Activated CD8-positive, alpha-beta T cell treated with anti-CD3 and anti-CD28 coated beads for 36 hours (primary cell): ENCODE measurements around the gene DENND5B. TPM values are rescaled to one million over a fixed set of nuclear protein-coding genes. Genes with fewer than 3 reads are reported as not detected.

Source experiments
- ATAC-seq: fragments of 200-7000 bp; cut with Tn5 transposase; one replicate; pipeline ENCODE4 v1.10.0; 2021; ENCODE audit warnings: mild to moderate bottlenecking, moderate library complexity
- CTCF ChIA-PET: fragments of 350-600 bp; sonication (Branson Sonifier 250); formaldehyde crosslinking; loops from one replicate; lab custom pipeline; 2021; ENCODE audit warnings: antibody characterized with exemption; lab: Charles Lee
- POLR2A ChIA-PET: fragments of 350-600 bp; sonication (Branson Sonifier 250); formaldehyde crosslinking; loops from one replicate; lab custom pipeline; 2021; ENCODE audit warnings: antibody characterized with exemption; lab: Charles Lee
- DNase-seq: peaks from one replicate; pipeline ENCODE4 v3.0.0-alpha.2; 2020
- H3K27ac Mint-ChIP-seq: one replicate; pipeline ENCODE4 v1.8.0; 2021; ENCODE audit warnings: mild to moderate bottlenecking, mixed read lengths
- H3K27me3 Mint-ChIP-seq: one replicate; pipeline ENCODE4 v1.8.0; 2021; ENCODE audit warnings: mixed read lengths
- H3K36me3 Mint-ChIP-seq: one replicate; pipeline ENCODE4 v1.8.0; 2021; ENCODE audit warnings: low read depth, mixed read lengths
- H3K4me1 Mint-ChIP-seq: one replicate; pipeline ENCODE4 v1.8.0; 2021; ENCODE audit warnings: low read depth, mixed read lengths
- H3K4me3 Mint-ChIP-seq: one replicate; pipeline ENCODE4 v1.8.0; 2021; ENCODE audit warnings: mild to moderate bottlenecking, moderate library complexity, mixed read lengths
- H3K9me3 Mint-ChIP-seq: one replicate; pipeline ENCODE4 v1.8.0; 2021; ENCODE audit warnings: mixed read lengths
- intact Hi-C: fragments of 100-400 bp; cut with micrococcal nuclease; formaldehyde crosslinking; loops from one replicate; pipeline ENCODE4 v1.10.0; 2022
- total RNA-seq, 2 experiments: library from RNA; stranded (reverse); gene quantifications; one replicate each; pipeline ENCODE4 v1.2.3, GENCODE V29; 2021
- TF ChIP-seq, protein P1 (sequence below): fragments of 200-600 bp; IDR thresholded peaks from one replicate; pipeline ENCODE4 v1.8.0; 2022; ENCODE audit warnings: antibody characterized with exemption, mild to moderate bottlenecking

DENND5B gene
- total RNA-seq, 2 experiments from 2014 or later: 0.31 to 0.43 TPM

DNA sequence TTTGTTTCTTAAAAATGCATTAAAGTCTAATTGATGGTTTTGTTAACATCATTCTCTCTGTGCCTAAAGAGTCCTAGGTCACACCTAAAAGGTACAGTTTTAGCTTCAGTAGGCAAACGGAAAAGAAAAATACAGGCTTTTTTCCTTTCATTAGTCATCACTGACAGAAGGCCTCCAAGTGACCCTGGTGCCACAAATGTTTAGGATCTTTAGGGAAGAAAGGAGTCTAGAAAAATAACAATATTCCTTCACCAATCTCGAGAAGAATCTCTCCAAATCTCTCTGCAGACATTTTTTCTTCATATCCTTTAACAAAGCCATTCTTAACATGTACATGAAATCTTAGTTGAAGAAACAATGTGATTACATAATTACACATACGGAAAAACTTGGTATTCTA is 2.0 kb downstream of the DENND5B start:
- no peak for DNase-seq
- CTCF ChIA-PET: no interaction called here
- H3K27ac Mint-ChIP-seq: no peak overlapping the region
- peaks cover 10% of the 10 kb centered on the region for H3K4me1 Mint-ChIP-seq
- H3K9me3 Mint-ChIP-seq: peaks cover 4% of the 10 kb centered on the region
- no peak overlapping the region for H3K4me3 Mint-ChIP-seq
- ATAC-seq: no peak
- TF ChIP-seq, protein P1, sequence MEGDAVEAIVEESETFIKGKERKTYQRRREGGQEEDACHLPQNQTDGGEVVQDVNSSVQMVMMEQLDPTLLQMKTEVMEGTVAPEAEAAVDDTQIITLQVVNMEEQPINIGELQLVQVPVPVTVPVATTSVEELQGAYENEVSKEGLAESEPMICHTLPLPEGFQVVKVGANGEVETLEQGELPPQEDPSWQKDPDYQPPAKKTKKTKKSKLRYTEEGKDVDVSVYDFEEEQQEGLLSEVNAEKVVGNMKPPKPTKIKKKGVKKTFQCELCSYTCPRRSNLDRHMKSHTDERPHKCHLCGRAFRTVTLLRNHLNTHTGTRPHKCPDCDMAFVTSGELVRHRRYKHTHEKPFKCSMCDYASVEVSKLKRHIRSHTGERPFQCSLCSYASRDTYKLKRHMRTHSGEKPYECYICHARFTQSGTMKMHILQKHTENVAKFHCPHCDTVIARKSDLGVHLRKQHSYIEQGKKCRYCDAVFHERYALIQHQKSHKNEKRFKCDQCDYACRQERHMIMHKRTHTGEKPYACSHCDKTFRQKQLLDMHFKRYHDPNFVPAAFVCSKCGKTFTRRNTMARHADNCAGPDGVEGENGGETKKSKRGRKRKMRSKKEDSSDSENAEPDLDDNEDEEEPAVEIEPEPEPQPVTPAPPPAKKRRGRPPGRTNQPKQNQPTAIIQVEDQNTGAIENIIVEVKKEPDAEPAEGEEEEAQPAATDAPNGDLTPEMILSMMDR: no peak
- peaks cover 44% of the 10 kb centered on the region for H3K27me3 Mint-ChIP-seq
- intact Hi-C loops: no loop called here
- POLR2A ChIA-PET: no interaction called here
- H3K36me3 Mint-ChIP-seq: no peaks in the 10 kb centered on the region

DNA sequence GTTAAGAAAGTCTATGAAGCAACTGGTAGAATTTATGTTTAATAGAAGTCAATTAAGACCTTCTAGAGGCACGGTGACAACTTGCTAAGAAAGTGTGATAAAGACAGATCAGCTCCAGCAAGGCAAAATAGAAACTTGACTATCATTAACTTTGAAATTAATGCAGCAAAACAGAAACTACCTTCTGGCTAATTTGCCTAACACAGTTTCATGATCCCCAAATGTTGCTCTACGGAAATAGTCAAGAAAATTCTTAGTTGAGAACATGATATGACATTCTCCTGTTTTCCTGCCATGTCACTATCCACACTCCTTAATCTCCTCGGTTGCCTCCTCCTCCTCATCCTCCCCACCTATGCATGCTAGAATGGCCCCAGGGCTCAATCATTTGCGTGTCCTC is 4.2 kb downstream of the DENND5B start:
- TF ChIP-seq, protein P1: no peak
- POLR2A ChIA-PET: no interaction called here

DNA sequence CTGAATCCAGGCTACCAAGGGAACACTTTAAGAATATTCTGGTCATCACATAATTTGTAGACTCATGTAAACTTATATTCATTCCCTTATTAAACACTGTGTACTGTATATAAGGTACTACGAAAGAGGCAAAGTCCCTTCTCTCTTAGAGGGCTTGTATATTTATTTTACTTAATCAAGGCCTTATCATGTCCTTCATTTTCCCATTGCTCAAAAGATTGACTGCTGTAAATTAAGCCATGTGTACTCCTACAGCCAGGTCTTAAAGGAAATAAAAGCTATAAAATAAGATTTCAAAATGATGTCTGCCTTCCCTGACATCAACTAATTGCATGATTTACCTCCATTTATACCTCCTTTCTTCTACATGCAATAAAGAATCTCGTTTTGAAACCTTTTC is 5.0 kb downstream of the DENND5B start:
- peaks cover 4% of the 10 kb centered on the region for H3K4me1 Mint-ChIP-seq
- ChIA-PET CTCF (no interaction called here), POLR2A (interaction anchor here (0.5 kb wide), 1 partner anchor 624 kb away, joined by 3 read pairs; no protein-coding TSS in a partner anchor)
- DNase-seq (no peak), ATAC-seq (no peak)
- no peak overlapping the region for H3K27ac Mint-ChIP-seq
- intact Hi-C loops: no loop called here
- TF ChIP-seq, protein P1: no peak
- peaks cover 31% of the 10 kb centered on the region for H3K27me3 Mint-ChIP-seq
- H3K36me3 Mint-ChIP-seq: no peaks in the 10 kb centered on the region
- no peak overlapping the region for H3K4me3 Mint-ChIP-seq
- peaks cover 4% of the 10 kb centered on the region for H3K9me3 Mint-ChIP-seq

More for the DNA sequence above, 4.2 kb downstream of the DENND5B start:
- Mint-ChIP-seq H3K4me1 (peaks cover 9% of the 10 kb centered on the region), H3K36me3 (no peaks in the 10 kb centered on the region), H3K27ac (no peak overlapping the region), H3K4me3 (no peak overlapping the region), H3K27me3 (peaks cover 36% of the 10 kb centered on the region), H3K9me3 (peaks cover 4% of the 10 kb centered on the region)
- intact Hi-C loops: no loop called here
- DNase-seq (no peak), ATAC-seq (no peak)
- CTCF ChIA-PET: no interaction called here

DNA sequence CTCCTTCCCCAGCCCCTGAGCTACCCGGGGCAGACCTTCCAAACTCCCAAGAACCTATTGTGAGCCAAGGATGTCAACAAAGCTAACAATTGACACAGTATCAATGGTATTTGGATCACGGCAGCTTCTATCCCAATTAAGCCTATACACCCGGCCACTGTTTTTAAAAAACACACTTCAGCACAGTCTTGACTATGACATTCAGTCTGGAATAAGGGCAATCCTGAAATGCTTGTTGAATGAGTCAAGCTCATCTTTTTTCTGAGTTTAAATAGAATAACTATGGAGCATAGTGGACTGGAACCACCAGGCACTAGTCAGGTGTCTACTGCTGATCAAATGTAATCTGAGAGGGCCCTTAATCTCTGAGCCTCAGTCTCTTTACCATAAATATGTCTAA is 5.7 kb downstream of the DENND5B start:
- ChIA-PET POLR2A (no interaction called here), CTCF (no interaction called here)
- intact Hi-C loops: no loop called here
- H3K4me3 Mint-ChIP-seq: no peak overlapping the region
- peaks cover 4% of the 10 kb centered on the region for H3K9me3 Mint-ChIP-seq
- H3K27ac Mint-ChIP-seq: no peak overlapping the region
- TF ChIP-seq, protein P1: no peak
- ATAC-seq (no peak), DNase-seq (no peak)
- H3K27me3 Mint-ChIP-seq: peaks cover 31% of the 10 kb centered on the region
- no peaks in the 10 kb centered on the region for H3K36me3 Mint-ChIP-seq
- H3K4me1 Mint-ChIP-seq: peaks cover 4% of the 10 kb centered on the region

DNA sequence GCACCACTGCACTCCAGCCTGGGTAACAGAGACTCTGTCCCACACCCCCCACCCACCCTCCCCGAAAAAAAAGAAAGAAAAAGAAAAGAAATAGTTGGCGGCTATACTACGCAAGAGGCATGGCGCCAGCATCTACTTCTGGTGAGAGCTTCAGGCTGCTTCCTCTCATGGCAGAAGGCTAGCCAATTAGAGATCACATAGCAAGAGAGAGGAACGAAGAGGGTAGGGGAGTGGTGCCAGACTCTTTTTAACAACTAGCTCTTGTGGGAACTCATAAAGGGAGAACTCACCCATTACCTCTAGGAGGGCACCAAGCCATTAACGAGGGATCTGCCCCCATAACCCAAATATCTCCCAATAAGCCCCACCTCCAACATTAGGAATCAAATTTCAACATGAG is 6.2 kb downstream of the DENND5B start:
- H3K27ac Mint-ChIP-seq: no peak overlapping the region
- ChIA-PET POLR2A (no interaction called here), CTCF (interaction anchor here (0.9 kb wide), 1 partner anchor 12 kb away, joined by 3 read pairs; no protein-coding TSS in a partner anchor)
- intact Hi-C loops: no loop called here
- H3K27me3 Mint-ChIP-seq: peaks cover 30% of the 10 kb centered on the region
- no peak for DNase-seq
- peaks cover 4% of the 10 kb centered on the region for H3K4me1 Mint-ChIP-seq
- no peaks in the 10 kb centered on the region for H3K36me3 Mint-ChIP-seq
- peaks cover 4% of the 10 kb centered on the region for H3K9me3 Mint-ChIP-seq
- TF ChIP-seq, protein P1: no peak
- no peak for ATAC-seq
- H3K4me3 Mint-ChIP-seq: no peak overlapping the region
